ENCODE measurements around the gene PRKCE.

Gene PRKCE

DNA sequence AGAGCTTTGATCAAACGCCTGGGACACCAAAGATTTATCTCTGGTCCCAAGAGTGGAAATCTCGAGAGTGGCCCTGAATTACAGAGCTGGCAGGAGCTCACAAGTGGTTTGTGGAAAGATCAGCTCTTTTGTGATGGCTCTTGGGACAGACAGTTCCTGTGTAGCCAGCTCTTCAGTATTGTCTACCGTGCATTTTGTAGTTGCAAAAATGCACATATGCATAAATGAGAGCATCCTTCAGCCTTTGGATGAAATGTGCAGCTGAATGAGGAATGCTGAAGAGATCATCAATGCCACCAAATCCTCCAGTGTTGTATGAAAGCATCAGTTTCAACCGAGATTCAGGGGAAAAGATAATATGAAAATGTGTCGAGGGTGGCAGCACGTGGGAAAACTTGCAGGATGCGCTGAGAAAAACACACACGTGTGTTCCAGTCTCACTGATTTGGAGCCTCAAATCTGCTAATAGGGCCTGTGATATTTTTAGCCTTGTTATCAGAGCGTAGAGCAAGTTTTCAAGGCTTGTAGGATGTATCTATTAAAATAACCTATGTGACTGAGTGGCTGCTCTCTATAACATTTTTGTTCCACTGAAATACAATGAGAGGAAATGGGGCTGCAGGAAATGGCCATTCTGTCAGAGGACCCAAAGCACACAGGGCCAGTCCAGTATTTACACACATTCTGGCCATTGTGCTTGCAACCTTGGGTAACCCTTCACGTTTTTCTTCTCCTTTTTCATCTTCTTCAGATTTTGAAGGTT lies 138.7 kb downstream of the PRKCE start:
- H2AFZ ChIP-seq (ENCODE audit: low read depth, low read length), result no peak overlapping the region
- no peak overlapping the region for H3K18ac ChIP-seq (ENCODE audit: low read depth in 1 of 2, low read length in 2 of 2)
- no peak overlapping the region for H2BK5ac ChIP-seq (ENCODE audit: low read depth, low read length, poor library complexity, severe bottlenecking)
- H3K36me3 ChIP-seq (ENCODE audit: control insufficient read depth in 1 of 2, insufficient read depth in 2 of 2, low read depth in 1 of 2, low read length in 2 of 2), result no peaks in the 10 kb centered on the region
- no peak overlapping the region for H4K8ac ChIP-seq (ENCODE audit: low read length)
- no peak overlapping the region for H3K4me2 ChIP-seq (ENCODE audit: low read length, poor library complexity, severe bottlenecking)
- H3K14ac ChIP-seq (ENCODE audit: low read length in 2 of 2), result no peak overlapping the region
- H2AK5ac ChIP-seq (ENCODE audit: low read length, severe bottlenecking), result no peak overlapping the region
- H3K4me3 ChIP-seq (ENCODE audit: insufficient read depth in 1 of 2, low read depth in 1 of 2, low read length in 2 of 2), result no peak overlapping the region
- H2BK120ac ChIP-seq (ENCODE audit: low read depth, low read length), result no peak overlapping the region
- H3K23ac ChIP-seq (ENCODE audit: low read length in 2 of 2), result no peak overlapping the region
- H3K4me1 ChIP-seq (ENCODE audit: control insufficient read depth, insufficient read depth, low read depth, low read length), result peaks cover 1% of the 10 kb centered on the region
- no peaks in the 10 kb centered on the region for H3K9me3 ChIP-seq (ENCODE audit: control insufficient read depth, low read length)
- DNase-seq, result no peak
- H3K27ac ChIP-seq (ENCODE audit: low read length, poor library complexity, severe bottlenecking), result no peak overlapping the region
- peaks cover 0 to 5% of the 10 kb centered on the region in 2 experiments for H3K27me3 ChIP-seq (ENCODE audit: control insufficient read depth in 1 of 2, insufficient read depth in 1 of 2, low read length in 2 of 2)
- 86% methylated on average over 9 of the region's 10 CpGs for WGBS
- no peak overlapping the region for H4K91ac ChIP-seq (ENCODE audit: low read length)
- no peak overlapping the region for H2BK15ac ChIP-seq (ENCODE audit: low read depth, poor library complexity, severe bottlenecking)
- no peak overlapping the region for H3K4ac ChIP-seq (ENCODE audit: low read depth in 1 of 2, low read length in 2 of 2)
- H3K9ac ChIP-seq (ENCODE audit: low read length), result no peak overlapping the region
- no peak overlapping the region for H2BK12ac ChIP-seq (ENCODE audit: low read length in 2 of 2)
- peaks cover 12% of the 10 kb centered on the region for H3K79me1 ChIP-seq (replicated peaks; ENCODE audit: low read length, poor library complexity, severe bottlenecking)

DNA sequence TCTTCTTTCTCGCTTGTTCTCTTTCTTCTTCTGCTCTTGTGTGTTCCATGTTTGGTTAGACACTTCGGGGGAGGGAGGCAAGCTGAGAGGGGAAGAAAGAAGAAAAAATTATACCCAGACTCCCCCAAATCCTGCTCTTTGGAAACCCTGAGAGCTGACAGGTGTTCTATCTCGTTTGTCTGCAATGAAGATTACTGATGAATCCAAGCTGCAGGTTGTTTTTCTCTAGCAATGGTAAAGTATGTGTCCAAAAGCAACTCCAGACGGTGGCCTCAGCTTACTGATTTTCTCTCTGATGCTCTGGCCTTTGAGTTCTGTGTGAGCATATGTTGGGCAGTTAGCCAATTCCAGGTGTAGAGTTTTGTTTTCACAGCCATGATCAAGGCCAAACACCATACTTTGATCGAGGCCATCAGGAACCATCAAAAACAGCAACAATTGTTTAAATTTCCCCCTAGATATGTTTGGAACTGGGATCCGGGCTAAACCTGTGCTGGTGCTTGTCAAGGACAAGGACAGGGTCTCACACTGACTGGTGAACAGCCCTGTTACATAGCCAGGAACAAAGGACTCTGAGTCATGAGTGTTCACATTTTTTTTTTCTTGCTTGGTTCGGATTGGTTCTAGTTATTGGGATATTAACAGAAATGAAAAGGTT lies 142.0 kb downstream of the PRKCE start:
- no peak overlapping the region for H2AFZ ChIP-seq (ENCODE audit: low read depth, low read length)
- peaks cover 0 to 2% of the 10 kb centered on the region in 2 experiments for H3K36me3 ChIP-seq (ENCODE audit: control insufficient read depth in 1 of 2, insufficient read depth in 2 of 2, low read depth in 1 of 2, low read length in 2 of 2)
- H3K4ac ChIP-seq (ENCODE audit: low read depth in 1 of 2, low read length in 2 of 2), result no peak overlapping the region
- H3K14ac ChIP-seq (ENCODE audit: low read length in 2 of 2), result no peak overlapping the region
- no peak overlapping the region for H2BK5ac ChIP-seq (ENCODE audit: low read depth, low read length, poor library complexity, severe bottlenecking)
- H2AK5ac ChIP-seq (ENCODE audit: low read length, severe bottlenecking), result no peak overlapping the region
- no peak overlapping the region for H4K91ac ChIP-seq (ENCODE audit: low read length)
- 89% methylated on average over 4 of the region's 7 CpGs for WGBS
- H3K23ac ChIP-seq (ENCODE audit: low read length in 2 of 2), result no peak overlapping the region
- peaks cover 1% of the 10 kb centered on the region for H3K4me1 ChIP-seq (ENCODE audit: control insufficient read depth, insufficient read depth, low read depth, low read length)
- no peak overlapping the region for H2BK120ac ChIP-seq (ENCODE audit: low read depth, low read length)
- no peak overlapping the region for H2BK15ac ChIP-seq (ENCODE audit: low read depth, poor library complexity, severe bottlenecking)
- no peaks in the 10 kb centered on the region for H3K9me3 ChIP-seq (ENCODE audit: control insufficient read depth, low read length)
- H3K79me1 ChIP-seq (replicated peaks; ENCODE audit: low read length, poor library complexity, severe bottlenecking), result peaks cover 5% of the 10 kb centered on the region
- no peak overlapping the region for H3K9ac ChIP-seq (ENCODE audit: low read length)
- no peak overlapping the region for H2BK12ac ChIP-seq (ENCODE audit: low read length in 2 of 2)
- H3K18ac ChIP-seq (ENCODE audit: low read depth in 1 of 2, low read length in 2 of 2), result no peak overlapping the region
- DNase-seq, result no peak
- no peak overlapping the region for H3K27ac ChIP-seq (ENCODE audit: low read length, poor library complexity, severe bottlenecking)
- H3K27me3 ChIP-seq (ENCODE audit: control insufficient read depth in 1 of 2, insufficient read depth in 1 of 2, low read length in 2 of 2), result no peaks in the 10 kb centered on the region
- no peak overlapping the region for H3K4me3 ChIP-seq (ENCODE audit: insufficient read depth in 1 of 2, low read depth in 1 of 2, low read length in 2 of 2)
- no peak overlapping the region for H3K4me2 ChIP-seq (ENCODE audit: low read length, poor library complexity, severe bottlenecking)
- H4K8ac ChIP-seq (ENCODE audit: low read length), result no peak overlapping the region

DNA sequence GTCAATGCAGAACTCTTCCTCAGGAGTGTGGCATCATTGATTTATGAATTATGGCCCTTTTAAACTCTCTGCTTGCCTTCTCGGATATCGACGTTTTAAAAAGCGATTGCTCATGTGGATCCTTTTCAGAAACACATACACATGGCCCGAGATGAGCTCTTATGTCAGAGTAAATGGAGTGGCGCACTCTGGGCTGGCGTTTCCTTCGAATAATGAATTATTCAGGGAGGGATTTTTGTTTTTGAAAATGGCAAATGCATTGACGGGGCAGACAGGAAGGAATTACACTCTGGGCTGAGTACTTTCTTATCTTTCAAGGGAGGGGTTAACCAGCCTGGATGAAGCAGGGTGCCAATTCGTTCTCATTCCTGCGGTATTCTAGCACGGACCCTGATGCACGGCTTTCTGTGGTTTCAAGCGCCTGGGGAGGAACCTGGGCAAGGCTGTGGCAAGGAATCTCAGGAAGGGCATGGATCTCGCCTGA lies 142.7 kb downstream of the PRKCE start:
- Histone ChIP-seq H3K23ac (ENCODE audit: low read length in 2 of 2) (no peak overlapping the region), H2BK5ac (ENCODE audit: low read depth, low read length, poor library complexity, severe bottlenecking) (no peak overlapping the region), H2BK15ac (ENCODE audit: low read depth, poor library complexity, severe bottlenecking) (no peak overlapping the region)

DNA sequence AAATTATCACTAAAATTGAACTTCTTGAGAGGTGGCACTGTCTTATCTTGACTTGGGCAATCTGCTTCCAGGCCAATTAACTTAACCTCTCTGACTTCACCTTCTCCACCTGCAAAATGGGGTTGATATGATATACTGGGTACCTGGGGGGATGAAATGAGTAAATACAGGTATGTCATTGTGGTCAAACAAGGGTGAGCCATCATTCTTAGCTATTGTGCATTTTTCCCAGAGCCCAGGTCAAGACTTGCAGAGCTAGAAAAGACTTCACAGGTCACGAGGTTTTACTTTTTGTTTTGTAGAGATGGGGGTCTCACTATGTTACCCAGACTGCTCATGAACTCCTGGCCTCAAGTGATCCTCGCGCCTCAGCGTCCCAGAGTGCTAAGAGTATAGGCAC lies 145.0 kb downstream of the PRKCE start:
- H3K36me3 ChIP-seq (ENCODE audit: control insufficient read depth in 1 of 2, insufficient read depth in 2 of 2, low read depth in 1 of 2, low read length in 2 of 2), result peaks cover 0 to 2% of the 10 kb centered on the region in 2 experiments
- H3K27ac ChIP-seq (ENCODE audit: low read length, poor library complexity, severe bottlenecking), result no peak overlapping the region
- H3K23ac ChIP-seq (ENCODE audit: low read length in 2 of 2), result no peak overlapping the region
- H3K9ac ChIP-seq (ENCODE audit: low read length), result no peak overlapping the region
- DNase-seq, result no peak
- 77% methylated on average over 4 of the region's 4 CpGs for WGBS
- H2AFZ ChIP-seq (ENCODE audit: low read depth, low read length), result no peak overlapping the region
- H2BK5ac ChIP-seq (ENCODE audit: low read depth, low read length, poor library complexity, severe bottlenecking), result no peak overlapping the region
- H3K14ac ChIP-seq (ENCODE audit: low read length in 2 of 2), result no peak overlapping the region
- no peak overlapping the region for H2BK120ac ChIP-seq (ENCODE audit: low read depth, low read length)
- H3K4me2 ChIP-seq (ENCODE audit: low read length, poor library complexity, severe bottlenecking), result no peak overlapping the region
- H2AK5ac ChIP-seq (ENCODE audit: low read length, severe bottlenecking), result no peak overlapping the region
- no peaks in the 10 kb centered on the region for H3K9me3 ChIP-seq (ENCODE audit: control insufficient read depth, low read length)
- no peak overlapping the region for H3K18ac ChIP-seq (ENCODE audit: low read depth in 1 of 2, low read length in 2 of 2)
- H3K27me3 ChIP-seq (ENCODE audit: control insufficient read depth in 1 of 2, insufficient read depth in 1 of 2, low read length in 2 of 2), result no peaks in the 10 kb centered on the region
- no peaks in the 10 kb centered on the region for H3K4me1 ChIP-seq (ENCODE audit: control insufficient read depth, insufficient read depth, low read depth, low read length)
- H3K4me3 ChIP-seq (ENCODE audit: insufficient read depth in 1 of 2, low read depth in 1 of 2, low read length in 2 of 2), result no peak overlapping the region
- no peak overlapping the region for H4K91ac ChIP-seq (ENCODE audit: low read length)
- peaks cover 8% of the 10 kb centered on the region for H3K79me1 ChIP-seq (replicated peaks; ENCODE audit: low read length, poor library complexity, severe bottlenecking)
- H2BK12ac ChIP-seq (ENCODE audit: low read length in 2 of 2), result no peak overlapping the region
- no peak overlapping the region for H4K8ac ChIP-seq (ENCODE audit: low read length)
- H2BK15ac ChIP-seq (ENCODE audit: low read depth, poor library complexity, severe bottlenecking), result no peak overlapping the region
- H3K4ac ChIP-seq (ENCODE audit: low read depth in 1 of 2, low read length in 2 of 2), result no peak overlapping the region

More for the DNA sequence above, 142.7 kb downstream of the PRKCE start:
- Histone ChIP-seq H4K8ac (ENCODE audit: low read length) (no peak overlapping the region), H3K18ac (ENCODE audit: low read depth in 1 of 2, low read length in 2 of 2) (no peak overlapping the region), H3K4me3 (ENCODE audit: insufficient read depth in 1 of 2, low read depth in 1 of 2, low read length in 2 of 2) (no peak overlapping the region), H4K91ac (ENCODE audit: low read length) (no peak overlapping the region), H2AK5ac (ENCODE audit: low read length, severe bottlenecking) (no peak overlapping the region), H3K4me2 (ENCODE audit: low read length, poor library complexity, severe bottlenecking) (no peak overlapping the region), H3K14ac (ENCODE audit: low read length in 2 of 2) (no peak overlapping the region), H3K9me3 (ENCODE audit: control insufficient read depth, low read length) (no peaks in the 10 kb centered on the region), H3K9ac (ENCODE audit: low read length) (no peak overlapping the region), H3K27ac (ENCODE audit: low read length, poor library complexity, severe bottlenecking) (no peak overlapping the region), H3K36me3 (ENCODE audit: control insufficient read depth in 1 of 2, insufficient read depth in 2 of 2, low read depth in 1 of 2, low read length in 2 of 2) (peaks cover 0 to 2% of the 10 kb centered on the region in 2 experiments), H3K79me1 (replicated peaks; ENCODE audit: low read length, poor library complexity, severe bottlenecking) (peaks cover 5% of the 10 kb centered on the region), H3K4ac (ENCODE audit: low read depth in 1 of 2, low read length in 2 of 2) (no peak overlapping the region), H3K27me3 (ENCODE audit: control insufficient read depth in 1 of 2, insufficient read depth in 1 of 2, low read length in 2 of 2) (no peaks in the 10 kb centered on the region), H2BK120ac (ENCODE audit: low read depth, low read length) (no peak overlapping the region), H3K4me1 (ENCODE audit: control insufficient read depth, insufficient read depth, low read depth, low read length) (peaks cover 1% of the 10 kb centered on the region), H2AFZ (ENCODE audit: low read depth, low read length) (no peak overlapping the region), H2BK12ac (ENCODE audit: low read length in 2 of 2) (no peak overlapping the region)
- WGBS, result 81% methylated on average over 15 of the region's 15 CpGs
- no peak for DNase-seq

Data from mesenchymal stem cell (in vitro differentiated cells and primary cell).